ENCODE measurements around the gene MEA1.
A peak's percentile ranks its signal among the peaks of the same experiment; 100 is the strongest.

The MEA1 gene

GRCh38 chr6:43037706-43038105 is 24.0 kb upstream of the MEA1 start:
- no peak for DNase-seq

GRCh38 chr6:43037197-43037596 is 23.5 kb upstream of the MEA1 start:
- DNase-seq: no peak

- no peak for DNase-seq
These were observed 23.0 kb upstream of the MEA1 start for GRCh38 chr6:43036712-43037111.

GRCh38 chr6:43035495-43036194 is 21.9 kb upstream of the MEA1 start:
- no peak for DNase-seq

DNA sequence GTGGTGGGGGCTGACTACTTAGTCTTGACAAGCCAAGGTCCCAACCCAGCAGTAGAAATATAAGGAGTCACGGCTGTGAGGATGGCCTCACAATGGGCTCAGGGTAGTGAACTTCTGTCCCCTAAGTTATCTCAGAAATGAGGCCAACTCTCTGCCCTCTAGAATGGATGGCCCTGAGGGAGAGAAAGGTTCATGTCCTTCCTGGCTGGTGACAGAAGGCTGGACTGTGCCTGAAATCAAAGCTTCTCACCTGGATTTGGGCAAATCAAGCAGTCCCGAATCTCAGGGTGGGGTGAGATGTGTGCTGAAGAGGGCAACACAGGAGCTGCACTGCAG is 20.4 kb upstream of the MEA1 start:
- DNase-seq: no peak

GRCh38 chr6:43033496-43034189 is 19.9 kb upstream of the MEA1 start:
- no peak for DNase-seq

- DNase-seq: no peak
These were observed 18.6 kb upstream of the MEA1 start for GRCh38 chr6:43032326-43032725.

DNA sequence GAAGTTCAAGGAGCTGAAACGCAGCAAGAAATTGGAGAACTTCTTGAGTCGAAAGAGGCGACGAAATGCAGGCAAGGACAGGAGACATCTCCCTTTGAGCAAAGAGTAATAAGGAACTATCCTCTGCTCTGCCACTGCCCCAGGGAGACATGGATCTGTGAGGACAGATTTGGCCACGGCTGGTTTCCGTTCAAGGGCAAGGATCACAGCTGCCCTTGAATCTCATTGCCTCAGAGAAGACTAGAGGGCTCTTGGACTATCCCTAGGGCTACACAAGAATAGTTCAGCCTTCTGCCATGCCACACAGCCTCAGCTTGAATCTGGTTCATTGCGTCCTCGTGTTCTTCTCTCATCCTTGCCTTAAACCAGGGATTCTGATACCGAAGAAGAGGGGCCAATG is 15.4 kb upstream of the MEA1 start:
- DNase-seq: no peak

- DNase-seq: no peak
These were observed 12.6 kb upstream of the MEA1 start for GRCh38 chr6:43026365-43026764.

DNA sequence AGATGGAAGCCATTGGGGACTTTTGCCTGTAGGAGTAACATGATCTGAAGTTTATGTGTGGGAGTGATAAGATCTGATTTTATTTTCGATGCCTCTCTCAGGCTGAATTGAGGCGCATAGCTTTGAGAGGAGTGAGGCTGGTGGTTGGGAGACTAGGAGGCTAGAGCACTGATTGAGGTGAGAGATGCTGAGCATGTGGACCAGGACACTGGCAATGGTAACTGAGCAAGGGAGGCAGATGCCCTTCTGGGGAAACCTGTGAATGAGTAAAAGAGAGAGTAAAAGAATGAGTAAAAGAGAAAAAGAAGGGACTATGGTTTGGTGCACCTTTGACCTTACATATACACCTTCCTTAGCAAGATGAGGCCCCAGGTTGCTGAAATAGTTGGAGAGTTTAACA is 10.7 kb upstream of the MEA1 start:
- no peak for DNase-seq

DNA sequence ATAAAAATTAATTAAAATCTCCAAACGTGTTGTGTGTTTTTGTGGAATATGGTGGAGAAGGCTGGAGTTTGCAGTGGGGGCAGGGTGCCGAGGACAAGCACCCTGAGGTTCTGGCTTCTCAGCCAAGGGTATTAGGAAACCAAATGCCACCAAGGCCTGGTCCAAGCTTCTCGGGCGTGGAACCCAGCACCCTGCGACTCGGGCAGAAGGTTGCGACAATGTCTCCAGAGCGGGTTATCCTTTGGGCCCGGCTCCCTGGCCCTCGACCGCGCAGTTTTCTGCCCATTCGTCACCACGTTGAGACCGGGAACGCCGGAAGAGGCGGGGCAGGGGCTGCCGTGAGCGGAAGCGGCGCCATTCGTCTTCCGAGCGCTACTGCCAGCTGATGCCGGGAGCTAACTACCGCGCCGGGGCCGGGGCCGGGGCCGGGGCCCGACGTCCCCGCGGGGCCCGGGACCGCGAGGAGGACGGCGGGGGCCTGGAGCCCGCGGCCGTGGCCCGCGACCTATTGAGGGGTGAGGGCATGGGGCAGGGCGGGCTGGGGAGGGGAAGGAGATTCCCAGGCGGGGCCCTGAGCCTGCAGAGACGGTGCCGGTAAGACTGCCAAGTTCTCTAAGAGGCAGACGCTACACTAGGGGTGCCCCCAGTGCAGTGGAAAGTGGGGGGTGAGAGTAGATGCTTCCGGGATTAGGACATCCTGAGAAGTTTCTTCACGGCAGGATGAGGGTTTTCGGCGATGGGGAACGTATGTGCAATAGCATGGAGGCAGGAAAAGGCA is 7.7 kb upstream of the MEA1 start, which contains the start of gene RRP36:
Gene RRP36, plus strand, starts transcription at position 354 of the 778 bp plus-strand sequence. Its CDS starts 32 bp downstream, at position 386.
- DNase-seq: peak; percentile 88

GRCh38 chr6:43020847-43021246 is 7.1 kb upstream of the MEA1 start:
- no peak for DNase-seq

DNA sequence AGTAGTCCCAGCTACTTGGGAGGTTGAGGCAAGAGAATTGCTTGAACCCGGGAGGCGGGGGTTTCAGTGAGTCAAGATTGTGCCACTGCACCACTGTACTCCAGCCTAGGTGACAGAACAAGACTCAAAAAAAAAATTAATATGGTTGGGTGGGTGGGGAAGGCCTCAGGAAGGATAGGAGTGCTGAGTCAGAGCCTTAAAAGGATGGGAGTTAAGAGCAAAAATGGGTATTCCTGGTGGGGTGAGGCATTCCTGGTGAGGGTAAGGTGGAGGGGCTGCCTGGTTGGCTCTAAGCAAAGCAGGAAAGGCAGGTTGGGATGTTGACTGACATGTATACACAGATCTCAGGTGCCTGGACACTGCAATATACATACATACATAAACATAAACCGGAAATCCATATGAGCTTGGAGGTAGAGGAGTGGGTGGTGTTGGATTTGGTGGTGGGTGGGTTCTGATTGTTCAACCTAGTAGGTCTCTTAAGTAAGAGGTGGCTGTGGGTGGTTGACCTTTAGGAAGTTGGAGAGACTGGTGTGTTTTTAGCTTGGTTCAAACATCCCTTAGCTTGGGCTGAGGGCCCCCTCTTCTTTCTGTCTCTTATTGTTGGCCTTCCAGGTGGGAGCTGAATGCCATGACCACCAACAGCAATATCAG is 6.4 kb upstream of the MEA1 start:
- DNase-seq: no peak

GRCh38 chr6:43019152-43019551 is 5.4 kb upstream of the MEA1 start:
- DNase-seq: no peak

- no peak for DNase-seq
These were observed 3.2 kb upstream of the MEA1 start for GRCh38 chr6:43016943-43017334.

DNA sequence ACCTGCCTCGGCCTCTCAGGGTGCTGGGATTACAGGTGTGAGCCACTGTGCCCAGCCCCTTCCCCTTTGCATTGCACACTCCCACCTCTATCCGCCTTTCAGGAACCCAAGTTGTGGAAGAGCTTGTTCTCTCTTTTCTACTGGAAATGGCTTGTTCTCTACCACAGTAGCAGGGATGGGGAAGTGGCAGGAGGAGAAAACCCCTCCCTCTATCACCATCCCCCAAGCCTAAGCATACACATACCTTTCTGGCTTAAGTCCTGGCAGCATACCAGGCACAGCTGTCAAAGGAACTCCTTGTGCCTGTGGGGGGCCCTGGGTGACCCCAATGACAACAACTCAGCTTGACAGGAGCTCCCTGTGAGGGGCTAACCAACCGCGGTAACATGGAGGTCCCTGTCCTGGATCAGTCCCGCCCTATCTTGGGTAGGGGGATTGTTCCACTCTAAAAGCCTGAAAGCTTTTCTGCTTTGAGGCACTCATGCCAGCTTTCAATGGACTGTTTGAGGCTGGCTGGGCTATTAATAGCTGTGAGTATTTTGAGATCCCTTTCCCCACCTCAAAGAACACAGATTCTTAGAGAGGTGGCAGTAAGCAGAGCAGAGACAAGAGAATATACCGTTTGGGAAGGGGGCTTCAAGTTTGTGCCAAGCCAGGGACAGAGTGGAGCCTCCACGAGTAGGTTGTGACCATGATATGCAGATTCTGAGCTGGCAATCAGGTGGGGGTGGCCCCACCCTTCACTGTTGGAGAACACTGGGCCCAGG is 2.6 kb upstream of the MEA1 start:
- DNase-seq: peak; percentile 35

- no peak for DNase-seq
These were observed 726 bp upstream of the MEA1 start for GRCh38 chr6:43014434-43014909.

GRCh38 chr6:43013097-43013842 is 476 bp downstream of the MEA1 start:
- DNase-seq: no peak

DNA sequence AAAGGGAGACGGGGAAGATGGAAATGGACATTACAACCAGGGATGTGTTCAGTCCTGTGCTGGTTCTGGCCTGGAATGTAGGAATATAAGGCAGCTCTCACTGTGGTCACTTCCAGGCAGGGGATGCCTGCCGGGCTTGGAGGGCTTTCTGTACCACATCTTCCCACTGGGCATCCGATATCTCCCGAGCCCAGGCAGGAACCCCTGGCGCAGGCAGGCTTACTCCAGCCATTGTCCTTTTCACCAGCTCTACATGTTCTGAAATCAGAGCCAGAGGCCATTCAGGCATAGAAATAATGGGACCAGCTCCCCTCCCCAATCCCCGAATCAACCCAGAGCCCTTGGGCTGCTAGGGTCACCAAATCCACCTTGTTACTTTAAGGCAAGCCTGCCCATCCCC is 1.4 kb downstream of the MEA1 start:
- no peak for DNase-seq

GRCh38 chr6:43011207-43011606 is 2.5 kb downstream of the MEA1 start:
- no peak for DNase-seq

DNA sequence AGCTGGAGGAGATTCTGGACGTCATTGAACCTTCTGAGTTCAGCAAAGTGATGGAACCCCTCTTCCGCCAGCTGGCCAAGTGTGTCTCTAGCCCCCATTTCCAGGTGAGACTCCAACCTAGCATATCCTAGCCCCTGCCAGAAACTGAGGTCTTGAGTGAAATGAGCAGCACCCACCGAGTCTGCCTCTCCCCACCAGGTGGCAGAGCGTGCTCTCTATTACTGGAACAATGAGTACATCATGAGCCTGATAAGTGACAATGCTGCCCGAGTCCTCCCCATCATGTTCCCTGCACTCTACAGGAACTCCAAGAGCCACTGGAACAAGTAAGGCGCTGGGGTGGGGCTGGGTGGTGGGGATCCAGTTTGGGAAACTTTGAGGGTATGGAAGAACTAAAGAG is 4.6 kb downstream of the MEA1 start:
- peak; percentile 54 for DNase-seq

- no peak for DNase-seq
These were observed 6.6 kb downstream of the MEA1 start for GRCh38 chr6:43007126-43007525.

Measured in right hindlimb (tissue), 1 donor.